Parathyroid adenoma (tissue), 2 donors: ENCODE results near the gene KIF25.

Experiments used
- H2AFZ ChIP-seq: fragments of 300-600 bp; sonication (generic); one replicate; pipeline ENCODE4 v1.7.0; 2017; ENCODE audit warnings: antibody characterized with exemption, mild to moderate bottlenecking
- H3K27ac ChIP-seq: fragments of 300-600 bp; sonication (generic); one replicate; pipeline ENCODE4 v1.7.0; 2017
- H3K27me3 ChIP-seq: fragments of 300-600 bp; sonication (generic); one replicate; pipeline ENCODE4 v1.7.0; 2017; ENCODE audit warnings: low read length; ENCODE audit not compliant: control insufficient read depth, insufficient read depth
- H3K36me3 ChIP-seq: fragments of 300-600 bp; sonication (generic); one replicate; pipeline ENCODE4 v1.7.0; 2017; ENCODE audit warnings: low read length; ENCODE audit not compliant: control insufficient read depth, insufficient read depth
- H3K4me1 ChIP-seq: fragments of 300-600 bp; sonication (generic); one replicate; pipeline ENCODE4 v1.7.0; 2017; ENCODE audit warnings: control low read depth
- H3K4me2 ChIP-seq: fragments of 300-600 bp; sonication (generic); one replicate; pipeline ENCODE4 v1.7.0; 2017; ENCODE audit warnings: low read length
- H3K4me3 ChIP-seq: fragments of 300-600 bp; sonication (generic); one replicate; pipeline ENCODE4 v1.7.0; 2017; ENCODE audit warnings: low read depth, low read length
- H3K79me2 ChIP-seq: fragments of 300-600 bp; sonication (generic); one replicate; pipeline ENCODE4 v1.7.0; 2017; ENCODE audit warnings: control low read depth
- H3K9ac ChIP-seq: fragments of 300-600 bp; sonication (generic); one replicate; pipeline ENCODE4 v1.7.0; 2017; ENCODE audit warnings: mild to moderate bottlenecking
- H3K9me3 ChIP-seq: fragments of 300-600 bp; sonication (generic); one replicate; pipeline ENCODE4 v1.7.0; 2017; ENCODE audit warnings: low read length; ENCODE audit not compliant: control insufficient read depth
- CTCF ChIP-seq: fragments of 300-600 bp; sonication (generic); IDR thresholded peaks from one replicate; pipeline ENCODE4 v1.7.0; 2017; ENCODE audit warnings: antibody characterized with exemption, mild to moderate bottlenecking
- donor health status: primary hyperparathyroidism.

KIF25 gene

GRCh38 chr6:167993169-167993568 is 4.3 kb upstream of the KIF25 start:
- Histone ChIP-seq H3K4me1 (no peaks in the 10 kb centered on the region), H3K4me2 (no peak overlapping the region), H3K27me3 (no peaks in the 10 kb centered on the region), H3K4me3 (no peak overlapping the region), H3K36me3 (no peaks in the 10 kb centered on the region), H3K27ac (no peak overlapping the region), H3K79me2 (no peaks in the 10 kb centered on the region), H2AFZ (no peak overlapping the region), H3K9ac (no peak overlapping the region), H3K9me3 (no peaks in the 10 kb centered on the region)
- TF ChIP-seq CTCF, result no peak

DNA sequence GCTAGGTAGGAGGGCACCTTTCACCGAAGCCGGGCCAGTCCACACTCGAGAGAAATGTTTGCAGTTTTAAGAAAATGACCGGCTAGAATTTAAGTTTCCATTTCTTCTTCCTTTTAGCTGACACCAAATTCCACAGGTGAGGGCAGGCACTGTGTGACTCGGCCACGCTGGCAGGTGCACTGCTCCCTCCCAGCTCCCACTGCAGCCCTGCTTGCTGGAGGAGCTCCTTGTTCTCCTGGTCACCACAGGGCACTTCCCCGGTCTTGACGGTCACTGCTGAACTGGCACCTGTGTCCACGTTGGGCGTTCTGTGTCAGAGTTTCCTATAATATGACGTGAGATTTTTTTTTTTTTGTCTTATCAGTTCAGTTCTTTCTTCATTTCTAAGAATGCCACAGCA is 3.6 kb upstream of the KIF25 start:
- TF ChIP-seq CTCF, result no peak
- no peaks in the 10 kb centered on the region for H3K79me2 ChIP-seq

DNA sequence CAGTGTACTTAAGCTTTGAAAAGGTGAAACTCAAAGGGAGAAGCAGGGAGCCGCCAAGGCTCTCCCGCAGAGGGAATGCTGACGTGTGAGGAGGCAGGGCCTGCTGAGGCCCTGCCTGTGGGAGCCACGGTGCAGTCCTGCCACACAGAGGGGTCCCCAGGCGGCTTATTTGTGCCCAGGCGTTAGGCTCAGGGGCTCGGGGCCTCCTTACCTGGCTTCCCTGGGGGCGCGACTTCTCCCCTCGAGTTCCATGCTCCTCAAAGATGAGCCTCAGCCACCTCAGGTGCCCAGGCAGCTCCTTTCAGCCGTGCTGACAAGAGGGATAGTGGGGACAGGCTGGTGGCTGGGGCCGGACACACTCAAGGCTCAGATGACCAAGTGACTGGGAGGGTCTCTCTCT is 2.2 kb upstream of the KIF25 start:
- Histone ChIP-seq H3K9me3 (no peaks in the 10 kb centered on the region), H3K27me3 (no peaks in the 10 kb centered on the region), H3K4me3 (no peak overlapping the region), H3K4me2 (no peak overlapping the region), H3K4me1 (no peaks in the 10 kb centered on the region), H3K36me3 (no peaks in the 10 kb centered on the region), H3K9ac (no peak overlapping the region), H3K79me2 (no peaks in the 10 kb centered on the region), H3K27ac (no peak overlapping the region), H2AFZ (no peak overlapping the region)
- no peak for TF ChIP-seq CTCF

More for the DNA sequence above, 3.6 kb upstream of the KIF25 start:
- Histone ChIP-seq H3K27me3 (no peaks in the 10 kb centered on the region), H3K4me3 (no peak overlapping the region), H3K9ac (no peak overlapping the region), H3K9me3 (no peaks in the 10 kb centered on the region), H2AFZ (no peak overlapping the region), H3K36me3 (no peaks in the 10 kb centered on the region), H3K4me1 (no peaks in the 10 kb centered on the region), H3K4me2 (no peak overlapping the region), H3K27ac (no peak overlapping the region)

DNA sequence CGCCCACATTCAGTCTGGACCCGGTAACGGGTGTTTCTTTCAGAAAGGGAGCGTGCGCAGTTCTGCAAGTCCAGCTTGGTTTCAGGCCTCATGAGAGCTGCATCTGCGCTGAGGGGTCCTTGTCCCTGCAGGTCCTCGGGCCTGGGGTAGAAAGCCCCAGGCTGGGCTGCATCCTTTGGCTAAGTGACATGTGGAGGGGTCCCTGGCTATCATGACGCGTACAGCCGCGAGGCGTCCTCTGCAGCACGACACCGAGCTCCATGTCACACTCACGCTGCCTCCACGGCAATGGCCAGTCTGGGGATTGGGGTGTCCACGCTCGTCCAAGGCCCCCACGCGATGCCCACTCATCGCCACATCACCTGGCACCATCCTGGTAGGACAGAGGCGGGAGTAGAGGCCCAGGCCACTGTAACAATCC is 1.7 kb upstream of the KIF25 start:
- Histone ChIP-seq H3K36me3 (no peaks in the 10 kb centered on the region), H3K4me2 (no peak overlapping the region), H3K27ac (no peak overlapping the region), H3K9me3 (no peaks in the 10 kb centered on the region), H3K4me3 (no peak overlapping the region), H3K79me2 (no peaks in the 10 kb centered on the region), H3K9ac (no peak overlapping the region), H3K27me3 (no peaks in the 10 kb centered on the region), H2AFZ (no peak overlapping the region), H3K4me1 (no peaks in the 10 kb centered on the region)
- TF ChIP-seq CTCF, result no peak

DNA sequence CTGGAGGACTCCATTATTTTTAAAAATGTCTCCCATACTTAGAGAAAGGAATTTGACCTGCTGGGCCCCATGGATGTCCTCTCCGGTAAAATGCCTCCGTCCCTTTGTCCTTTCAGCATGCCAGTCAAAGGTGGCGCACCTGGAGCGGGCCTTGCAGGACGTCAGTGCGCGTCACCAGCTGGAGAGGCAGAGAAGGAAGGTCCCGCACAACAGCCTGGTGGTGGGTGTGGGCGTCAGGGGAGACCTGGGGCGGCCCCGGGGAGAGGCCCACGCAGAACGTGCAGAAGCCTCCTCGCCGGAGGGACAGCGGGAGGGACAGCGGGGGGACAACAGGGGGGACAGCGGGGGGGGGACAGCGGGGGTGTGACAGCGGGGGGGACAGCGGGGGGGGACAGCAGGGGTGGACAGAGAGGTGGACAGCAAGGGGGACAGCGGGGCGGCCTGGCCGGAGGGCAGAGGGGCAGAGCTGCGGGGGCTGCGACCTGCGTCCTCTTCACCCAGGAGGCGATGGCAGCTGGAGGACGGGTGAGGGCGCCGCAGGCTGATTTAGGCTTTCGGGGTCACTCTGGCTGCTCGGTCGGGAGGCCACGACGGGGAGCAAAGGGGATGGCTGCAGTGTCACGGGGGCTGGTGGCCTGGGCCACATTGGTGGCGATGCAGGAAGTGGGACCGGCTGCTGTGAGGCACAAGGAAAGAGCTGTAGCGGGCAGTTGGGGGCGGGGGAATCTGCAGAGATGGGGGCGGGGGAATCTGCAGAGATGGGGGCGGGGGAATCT is 859 bp upstream of the KIF25 start:
- Histone ChIP-seq H3K4me1 (no peaks in the 10 kb centered on the region), H3K4me3 (no peak overlapping the region), H3K36me3 (no peaks in the 10 kb centered on the region), H3K79me2 (no peaks in the 10 kb centered on the region), H3K27me3 (no peaks in the 10 kb centered on the region), H3K9me3 (no peaks in the 10 kb centered on the region), H3K4me2 (no peak overlapping the region), H2AFZ (no peak overlapping the region), H3K9ac (no peak overlapping the region), H3K27ac (no peak overlapping the region)
- TF ChIP-seq CTCF, result no peak
